Spleen (tissue), 11 donors: ENCODE measurements around the gene TOR1A. TPM values are rescaled to one million over a fixed set of nuclear protein-coding genes. Genes with fewer than 3 reads are reported as not detected.

Source experiments
- microRNA-seq, 3 donors: library from miRNA; unstranded; fragments of <30 nt; microRNA quantifications; one replicate each; pipeline versions ENCODE4 to v1.1.0, GENCODE V29; 2019 to 2020
- polyA plus RNA-seq, 3 donors: library from polyadenylated mRNA; stranded (reverse); fragments of 200-250 nt; gene quantifications; one replicate each; pipeline ENCODE4 v1.2.1, GENCODE V29; 2013
- small RNA-seq, 4 donors: library from RNA; depleted of rRNA; stranded (forward); fragments of <200 nt; gene quantifications; one replicate each; pipeline ENCODE3, GENCODE V24; 2016
- total RNA-seq, 7 donors: library from RNA; depleted of rRNA in 3 of 7; stranded (reverse); fragments of >200 nt in 3 of 7; fragmentation: NEBNext Ultra II Directional in 4 of 7; extraction: Animal tissue kit (Norgen Biotek cat#: 25700) in 4 of 7; gene quantifications; one replicate each; pipeline versions ENCODE4 v1.1.0 to v1.2.1, GENCODE V29; 2016 to 2021
- donor health status: healthy with polysubstance abuse.
- donor health status: DM: no; HTN: no; CAD: no; lungs with moderate emphysema.
- donor health status: DM: no; HTN: no; CAD: no.
- donor health status: Bipolar disorder and iron deficiency.
- donor health status: healthy.
- donor health status: DM: no; HTN: no; CAD: no.
- donor health status: DM: yes; HTN: yes; CAD: no.

The TOR1A gene
- total and polyA plus RNA-seq, 10 donors: 13.3 to 49.5 (median 31.4) TPM

Small RNAs within 50 kb of the gene (microRNA-seq; reads per million reads assigned to microRNA genes)
- gene MIR6855: 0 to 1.1 (median 0) reads per million in 3 donors

Small RNAs within 50 kb of the gene (small RNA-seq; reads per million reads assigned to genes)
- 0 to 0.08 (median 0.03) reads per million in 4 donors for gene MIR6855

Other genes starting within 250 kb of the TOR1A start
- gene C9orf50, start 203.0 kb downstream of the TOR1A start, total RNA-seq: under 1 TPM in 1 of 7 donors, not detected in 6; 0.22 TPM
- gene C9orf50, start 203.0 kb downstream of the TOR1A start, polyA plus RNA-seq: under 1 TPM; 0.12 to 0.46 (median 0.16) TPM
- gene NTMT1, start 198.0 kb downstream of the TOR1A start, total RNA-seq: 10 to 100 TPM; 22.8 to 49.3 (median 35.8) TPM
- 10 to 100 TPM; 24.8 to 50.5 (median 39.1) TPM for gene NTMT1, start 198.0 kb downstream of the TOR1A start, polyA plus RNA-seq
- 10 to 100 TPM; 17.2 to 30.8 (median 22.3) TPM for gene ASB6, start 182.0 kb downstream of the TOR1A start, total RNA-seq
- gene ASB6, start 182.0 kb downstream of the TOR1A start, polyA plus RNA-seq: 10 to 100 TPM; 11.5 to 23.2 (median 17.8) TPM
- under 1 TPM in 2 of 7 donors, not detected in 5; 0.47 to 0.54 TPM for gene PRRX2, start 158.5 kb downstream of the TOR1A start, total RNA-seq
- 1 to 10 TPM in 1 of 3 donors, under 1 TPM in 2; 0.32 to 1.5 (median 0.83) TPM for gene PRRX2, start 158.5 kb downstream of the TOR1A start, polyA plus RNA-seq
- gene PTGES, start 71.1 kb downstream of the TOR1A start, total RNA-seq: 1 to 10 TPM; 1.4 to 7.2 (median 2.2) TPM
- gene PTGES, start 71.1 kb downstream of the TOR1A start, polyA plus RNA-seq: 1 to 10 TPM; 4.7 to 6.1 (median 4.8) TPM
- gene TOR1B, start 21.0 kb downstream of the TOR1A start, total RNA-seq: 10 to 100 TPM; 16.1 to 38.0 (median 18.9) TPM
- gene TOR1B, start 21.0 kb downstream of the TOR1A start, polyA plus RNA-seq: 1 to 10 TPM; 5.3 to 8.3 (median 6.3) TPM
- 100 to 1,000 TPM in 1 of 7 donors, 10 to 100 TPM in 6; 35.6 to 105 (median 47.3) TPM for gene C9orf78, start 11.1 kb upstream of the TOR1A start, total RNA-seq
- gene C9orf78, start 11.1 kb upstream of the TOR1A start, polyA plus RNA-seq: 10 to 100 TPM; 51.5 to 68.9 (median 66.3) TPM
- 10 to 100 TPM; 29.7 to 55.3 (median 39.4) TPM for gene USP20, start 11.3 kb upstream of the TOR1A start, total RNA-seq
- 10 to 100 TPM; 38.1 to 83.7 (median 67.6) TPM for gene USP20, start 11.3 kb upstream of the TOR1A start, polyA plus RNA-seq
- gene FNBP1, start 219.1 kb upstream of the TOR1A start, total RNA-seq: 100 to 1,000 TPM; 132 to 156 (median 148) TPM
- 10 to 100 TPM; 40.6 to 55.6 (median 54.9) TPM for gene FNBP1, start 219.1 kb upstream of the TOR1A start, polyA plus RNA-seq
- 10 to 100 TPM; 25.2 to 42.8 (median 30.5) TPM for gene GPR107, start 229.8 kb upstream of the TOR1A start, total RNA-seq
- 1 to 10 TPM; 3.9 to 7.4 (median 4.3) TPM for gene GPR107, start 229.8 kb upstream of the TOR1A start, polyA plus RNA-seq